C4-2B (cell line): ENCODE data around the gene MCU.

Source experiments
- H3K27ac ChIP-seq: fragments of 450-650 bp; 2 replicates; pipeline ENCODE4 v1.5.1; 2017
- CTCF ChIP-seq: fragments of 450-650 bp; conservative IDR thresholded peaks from 2 replicates; pipeline ENCODE4 v1.5.1; 2017; ENCODE audit warnings: mild to moderate bottlenecking
- ZFX ChIP-seq: fragments of 450-650 bp; IDR thresholded peaks from 2 replicates; pipeline ENCODE4 v1.6.1; 2017

MCU gene

GRCh38 chr10:72800000-72800740 lies 108.2 kb downstream of the MCU start:
- TF ChIP-seq ZFX (no peak), CTCF (no peak)
- peak overlapping the region; percentile 83 for H3K27ac ChIP-seq

GRCh38 chr10:72800741-72801092 lies 108.8 kb downstream of the MCU start:
- peak overlapping the region; percentile 83 for H3K27ac ChIP-seq
- TF ChIP-seq ZFX = no peak
- no peak for TF ChIP-seq CTCF

DNA sequence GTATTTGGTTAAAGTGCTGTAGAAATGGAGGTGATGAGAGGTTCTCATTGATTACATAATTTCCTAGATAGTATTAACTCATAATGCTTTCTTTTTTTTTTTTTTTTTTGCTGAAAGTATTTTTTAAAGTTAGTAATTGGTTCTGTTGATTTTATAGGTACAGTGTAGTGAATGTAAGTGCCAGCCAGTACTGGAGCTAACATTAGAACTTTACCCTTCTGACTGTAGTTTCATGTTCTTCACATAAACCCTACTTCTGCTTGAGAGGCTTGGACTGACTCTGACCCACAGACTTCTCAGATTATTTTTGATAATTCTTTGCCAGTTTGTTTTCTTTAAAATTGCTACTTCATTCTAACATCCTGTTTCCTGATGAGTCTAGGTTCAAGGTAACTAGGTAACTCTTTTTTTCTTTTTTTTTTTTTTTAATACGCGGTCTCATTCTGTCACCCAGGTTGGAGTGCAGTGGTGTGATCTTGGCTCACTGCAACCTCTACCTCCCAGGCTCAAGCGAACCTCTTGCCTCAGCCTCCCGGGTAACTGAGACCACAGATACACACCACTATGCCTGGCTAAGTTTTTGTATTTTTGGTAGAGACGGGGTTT lies 109.4 kb downstream of the MCU start:
- peak overlapping the region; percentile 83; the same call in 1 of the 2 replicates for H3K27ac ChIP-seq
- TF ChIP-seq CTCF (no peak), ZFX (no peak)

GRCh38 chr10:72802332-72802731 lies 110.4 kb downstream of the MCU start:
- no peak overlapping the region for H3K27ac ChIP-seq
- TF ChIP-seq CTCF (no peak), ZFX (no peak)

GRCh38 chr10:72802763-72803505 lies 111.0 kb downstream of the MCU start:
- no peak overlapping the region for H3K27ac ChIP-seq
- TF ChIP-seq CTCF = no peak
- no peak for TF ChIP-seq ZFX

DNA sequence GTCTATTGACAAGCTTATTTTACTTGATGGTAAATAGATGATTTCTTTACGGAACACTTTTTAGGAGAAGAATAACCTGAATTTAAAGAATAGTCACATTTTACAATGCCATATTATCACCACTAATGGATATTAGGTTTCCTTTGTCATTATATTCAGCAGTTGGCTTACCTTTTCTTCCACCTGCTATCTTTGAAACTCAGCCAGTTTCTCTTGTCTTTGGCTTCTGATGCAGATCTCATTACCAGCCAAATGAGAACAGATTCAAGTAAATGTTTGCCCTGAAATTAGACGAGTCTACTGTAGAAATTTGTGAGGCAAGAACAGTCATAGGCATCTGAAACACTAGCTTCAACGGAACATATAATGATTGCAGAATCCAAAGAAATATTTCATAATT lies 116.1 kb downstream of the MCU start:
- TF ChIP-seq CTCF = no peak
- TF ChIP-seq ZFX = no peak
- H3K27ac ChIP-seq = no peak overlapping the region

- TF ChIP-seq CTCF = no peak
- no peak for TF ChIP-seq ZFX
- no peak overlapping the region for H3K27ac ChIP-seq
Measured at GRCh38 chr10:72809006-72809405, 117.1 kb downstream of the MCU start.
